HepG2 (cell line): Measurements from ENCODE around the gene LLGL2. TPM values are rescaled to one million over a fixed set of nuclear protein-coding genes. Genes with fewer than 3 reads are reported as not detected.

Source experiments
- AHR ChIP-seq: IDR thresholded peaks from 2 replicates; pipeline ENCODE4 v1.6.1; 2018; ENCODE audit warnings: missing genetic modification reagents, missing compliant biosample characterization
- CAMTA2 ChIP-seq: sonication (generic); formaldehyde crosslinking; IDR thresholded peaks from 2 replicates; pipeline ENCODE4 v1.4.0; 2020; ENCODE audit warnings: mild to moderate bottlenecking, missing genetic modification reagents, borderline replicate concordance
- CHD2 ChIP-seq: IDR thresholded peaks from 2 replicates; pipeline ENCODE4 v1.6.1; 2011; ENCODE audit warnings: low read depth, low read length, improper control_type of control experiment
- GABPB1 ChIP-seq: IDR thresholded peaks from 2 replicates; pipeline ENCODE4 v1.6.1; 2016; ENCODE audit warnings: mild to moderate bottlenecking, missing genetic modification reagents, moderate library complexity, missing compliant biosample characterization
- GLI4 ChIP-seq: sonication (generic); formaldehyde crosslinking; IDR thresholded peaks from 2 replicates; pipeline ENCODE4 v1.5.1; 2020; ENCODE audit warnings: missing genetic modification reagents, mild to moderate bottlenecking, moderate library complexity, borderline replicate concordance
- HHEX ChIP-seq: IDR thresholded peaks from 2 replicates; pipeline ENCODE4 v1.6.1; 2016; ENCODE audit warnings: control low read depth
- HNRNPLL ChIP-seq: fragments of 200-400 bp; formaldehyde crosslinking; IDR thresholded peaks from 2 replicates; pipeline ENCODE4 v1.6.1; 2017; ENCODE audit warnings: mild to moderate bottlenecking, low read depth, low read length; ENCODE audit not compliant: poor library complexity, severe bottlenecking
- JARID2 ChIP-seq: sonication (generic); formaldehyde crosslinking; IDR thresholded peaks from 2 replicates; pipeline ENCODE4 v1.8.1; 2023; ENCODE audit warnings: missing genetic modification reagents, inconsistent platforms; ENCODE audit not compliant: insufficient replicate concordance
- JUN ChIP-seq: sonication (generic); formaldehyde crosslinking; IDR thresholded peaks from 2 replicates; pipeline ENCODE4 v1.4.0; 2020; ENCODE audit warnings: mild to moderate bottlenecking, missing genetic modification reagents
- MAF1 ChIP-seq: sonication (generic); formaldehyde crosslinking; IDR thresholded peaks from 2 replicates; pipeline ENCODE4 v1.5.0; 2020; ENCODE audit warnings: missing genetic modification reagents, borderline replicate concordance
- MYNN ChIP-seq: sonication (generic); formaldehyde crosslinking; IDR thresholded peaks from 2 replicates; pipeline ENCODE4 v1.4.0; 2020; ENCODE audit warnings: mild to moderate bottlenecking, low read depth, missing genetic modification reagents
- PHF8 ChIP-seq: sonication (generic); formaldehyde crosslinking; IDR thresholded peaks from 2 replicates; pipeline ENCODE4 v1.5.0; 2020; ENCODE audit warnings: missing genetic modification reagents
- POGZ ChIP-seq: sonication (generic); formaldehyde crosslinking; IDR thresholded peaks from 2 replicates; pipeline ENCODE4 v1.4.0; 2020; ENCODE audit warnings: mild to moderate bottlenecking, missing genetic modification reagents
- RBAK ChIP-seq: sonication (generic); formaldehyde crosslinking; IDR thresholded peaks from 2 replicates; pipeline ENCODE4 v1.5.1; 2020; ENCODE audit warnings: mild to moderate bottlenecking, missing genetic modification reagents
- SETDB1 ChIP-seq: sonication (generic); formaldehyde crosslinking; IDR thresholded peaks from 2 replicates; pipeline ENCODE4 v1.5.1; 2020; ENCODE audit warnings: missing genetic modification reagents, mild to moderate bottlenecking, borderline replicate concordance
- SNAI1 ChIP-seq: sonication (generic); formaldehyde crosslinking; IDR thresholded peaks from 2 replicates; pipeline ENCODE4 v1.5.0; 2020; ENCODE audit warnings: mild to moderate bottlenecking, missing genetic modification reagents, borderline replicate concordance
- STAG1 ChIP-seq: sonication (generic); formaldehyde crosslinking; IDR thresholded peaks from 2 replicates; pipeline ENCODE4 v1.4.0; 2020; ENCODE audit warnings: missing genetic modification reagents
- THAP11 ChIP-seq: IDR thresholded peaks from 2 replicates; pipeline ENCODE4 v1.6.1; 2016; ENCODE audit warnings: missing biosample characterization, missing genetic modification reagents
- TOPORS ChIP-seq: sonication (generic); formaldehyde crosslinking; IDR thresholded peaks from 2 replicates; pipeline ENCODE4 v1.8.0; 2023; ENCODE audit warnings: mild to moderate bottlenecking, missing genetic modification reagents
- U2AF2 ChIP-seq: fragments of 200-400 bp; formaldehyde crosslinking; IDR thresholded peaks from 2 replicates; pipeline ENCODE4 v1.6.1; 2017; ENCODE audit warnings: low read depth, mild to moderate bottlenecking, low read length
- ZNF546 ChIP-seq: sonication (generic); formaldehyde crosslinking; conservative IDR thresholded peaks from 2 replicates; pipeline ENCODE4 v1.8.1; 2023; ENCODE audit warnings: mild to moderate bottlenecking, missing genetic modification reagents
- ZNF720 ChIP-seq: sonication (generic); formaldehyde crosslinking; IDR thresholded peaks from 2 replicates; pipeline ENCODE4 v1.4.0; 2020; ENCODE audit warnings: missing genetic modification reagents
- polyA plus RNA-seq, 8 experiments: library from polyadenylated mRNA; depleted of rRNA in 3 of 8; stranded (reverse) in 7 of 8; unstranded in 1 of 8; fragments of >200 nt; fragmentation: Illumina TruSeq in 4 of 8; extraction: Trizol in 4 of 8; gene quantifications; 2 replicates each; pipeline versions ENCODE4 v1.2.1 to v1.2.3, GENCODE V29; 2011 to 2016; ENCODE audit warnings: low read depth in 4 of 8, missing spikeins in 1 of 8, mixed read lengths in 1 of 8; ENCODE audit not compliant: insufficient read depth in 1 of 8
- total RNA-seq, 5 experiments: library from RNA; depleted of rRNA; stranded (reverse); fragments of >200 nt; fragmentation: Illumina TruSeq; extraction: Trizol; gene quantifications; 2 replicates each; pipeline ENCODE4 v1.2.3, GENCODE V29; 2016; ENCODE audit warnings: low read depth in 1 of 5
- TF ChIP-seq, protein P1 (sequence below): sonication (generic); formaldehyde crosslinking; IDR thresholded peaks from 2 replicates; pipeline ENCODE4 v1.5.0; 2020; ENCODE audit warnings: missing genetic modification reagents
- TF ChIP-seq, protein P2 (sequence below): IDR thresholded peaks from 2 replicates; pipeline ENCODE4 v1.6.1; 2012; ENCODE audit warnings: low read length, improper control_type of control experiment
- TF ChIP-seq, protein P3 (sequence below): sonication (generic); formaldehyde crosslinking; IDR thresholded peaks from 2 replicates; pipeline ENCODE4 v1.4.0; 2020; ENCODE audit warnings: mild to moderate bottlenecking, missing genetic modification reagents
- TF ChIP-seq, protein P4 (sequence below): sonication (generic); formaldehyde crosslinking; IDR thresholded peaks from 2 replicates; pipeline ENCODE4 v1.4.0; 2020; ENCODE audit warnings: mild to moderate bottlenecking, low read depth, missing genetic modification reagents

The LLGL2 gene
- total and polyA plus RNA-seq, 2 of the 13 experiments (the other 11 are each of a cell fraction or from before 2014, with no cell fraction given), result 83.0 to 86.7 TPM

DNA sequence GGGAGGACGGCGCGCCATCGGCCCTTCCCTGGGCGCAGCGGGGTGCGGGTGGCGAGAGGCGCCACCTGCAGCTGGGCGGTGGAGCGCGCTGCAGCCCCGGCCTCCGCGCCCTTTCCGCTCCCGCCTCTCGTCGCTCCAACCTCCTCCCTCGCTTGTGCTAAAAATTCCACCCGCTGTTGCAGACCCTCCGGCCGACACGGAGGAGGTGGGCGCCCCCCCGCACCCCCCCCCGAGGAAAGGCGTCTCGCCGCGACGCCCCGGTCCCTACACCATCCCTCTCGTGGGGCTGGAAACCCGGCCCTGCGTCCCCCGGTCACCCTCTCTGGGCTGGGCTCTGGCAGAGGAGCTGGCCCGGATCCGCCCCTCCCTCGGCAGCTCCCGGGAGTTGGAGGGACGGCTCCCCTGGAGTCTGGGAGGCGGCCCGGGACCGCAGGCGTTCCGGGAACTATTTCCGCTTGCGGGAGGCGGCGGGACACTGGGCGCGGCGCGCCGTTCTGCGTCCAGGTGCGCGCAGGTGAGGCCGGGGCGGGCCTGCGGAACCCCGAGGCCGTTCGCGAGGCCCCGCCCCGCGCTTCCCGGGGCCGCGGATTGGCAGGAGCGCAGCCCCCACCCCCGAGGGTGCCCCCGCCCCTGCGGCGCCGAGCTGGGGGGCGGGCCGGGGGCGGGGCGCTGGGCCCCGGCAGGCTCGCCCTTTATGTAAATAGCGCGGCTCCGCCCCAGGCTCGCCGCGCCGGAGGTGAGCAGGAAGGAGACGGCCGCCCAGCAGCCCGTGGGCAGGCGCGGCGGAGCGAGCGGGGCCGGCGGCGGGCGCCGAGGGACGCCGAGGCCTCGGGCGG, at the start of gene LLGL2 (continued):
- TF ChIP-seq AHR (CRISPR knock-in tag) (0 out of 2 replicates have a peak, but pooled peaks have one; percentile 89), CHD2 (0 out of 2 replicates have a peak, but pooled peaks have one; percentile 9), RBAK (CRISPR knock-in tag) (no peak), THAP11 (CRISPR knock-in tag) (peak; percentile 11; the same call in 1 of the 2 replicates), MYNN (CRISPR knock-in tag) (no peak), HHEX (CRISPR knock-in tag) (no peak), SNAI1 (no peak), GLI4 (CRISPR knock-in tag) (no peak; the same call in 1 of the 2 replicates), JUN (no peak), ZNF546 (CRISPR knock-in tag) (no peak), SETDB1 (CRISPR knock-in tag) (0 out of 2 replicates have a peak, but pooled peaks have one; percentile 23), ZNF720 (CRISPR knock-in tag) (no peak), GABPB1 (CRISPR knock-in tag) (peak; percentile 82), CAMTA2 (CRISPR knock-in tag) (no peak), MAF1 (CRISPR knock-in tag) (peak; percentile 80; the same call in 1 of the 2 replicates), U2AF2 (no peak), TOPORS (CRISPR knock-in tag) (no peak), PHF8 (CRISPR knock-in tag) (peak; percentile 74; the same call in 1 of the 2 replicates), POGZ (CRISPR knock-in tag) (peak; percentile 55), JARID2 (CRISPR knock-in tag) (no peak), STAG1 (peak; percentile 74), HNRNPLL (peak; percentile 82)
- TF ChIP-seq, protein P1, sequence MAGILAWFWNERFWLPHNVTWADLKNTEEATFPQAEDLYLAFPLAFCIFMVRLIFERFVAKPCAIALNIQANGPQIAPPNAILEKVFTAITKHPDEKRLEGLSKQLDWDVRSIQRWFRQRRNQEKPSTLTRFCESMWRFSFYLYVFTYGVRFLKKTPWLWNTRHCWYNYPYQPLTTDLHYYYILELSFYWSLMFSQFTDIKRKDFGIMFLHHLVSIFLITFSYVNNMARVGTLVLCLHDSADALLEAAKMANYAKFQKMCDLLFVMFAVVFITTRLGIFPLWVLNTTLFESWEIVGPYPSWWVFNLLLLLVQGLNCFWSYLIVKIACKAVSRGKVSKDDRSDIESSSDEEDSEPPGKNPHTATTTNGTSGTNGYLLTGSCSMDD (CRISPR knock-in tag), result 0 out of 2 replicates have a peak, but pooled peaks have one; percentile 45
- TF ChIP-seq, protein P2, sequence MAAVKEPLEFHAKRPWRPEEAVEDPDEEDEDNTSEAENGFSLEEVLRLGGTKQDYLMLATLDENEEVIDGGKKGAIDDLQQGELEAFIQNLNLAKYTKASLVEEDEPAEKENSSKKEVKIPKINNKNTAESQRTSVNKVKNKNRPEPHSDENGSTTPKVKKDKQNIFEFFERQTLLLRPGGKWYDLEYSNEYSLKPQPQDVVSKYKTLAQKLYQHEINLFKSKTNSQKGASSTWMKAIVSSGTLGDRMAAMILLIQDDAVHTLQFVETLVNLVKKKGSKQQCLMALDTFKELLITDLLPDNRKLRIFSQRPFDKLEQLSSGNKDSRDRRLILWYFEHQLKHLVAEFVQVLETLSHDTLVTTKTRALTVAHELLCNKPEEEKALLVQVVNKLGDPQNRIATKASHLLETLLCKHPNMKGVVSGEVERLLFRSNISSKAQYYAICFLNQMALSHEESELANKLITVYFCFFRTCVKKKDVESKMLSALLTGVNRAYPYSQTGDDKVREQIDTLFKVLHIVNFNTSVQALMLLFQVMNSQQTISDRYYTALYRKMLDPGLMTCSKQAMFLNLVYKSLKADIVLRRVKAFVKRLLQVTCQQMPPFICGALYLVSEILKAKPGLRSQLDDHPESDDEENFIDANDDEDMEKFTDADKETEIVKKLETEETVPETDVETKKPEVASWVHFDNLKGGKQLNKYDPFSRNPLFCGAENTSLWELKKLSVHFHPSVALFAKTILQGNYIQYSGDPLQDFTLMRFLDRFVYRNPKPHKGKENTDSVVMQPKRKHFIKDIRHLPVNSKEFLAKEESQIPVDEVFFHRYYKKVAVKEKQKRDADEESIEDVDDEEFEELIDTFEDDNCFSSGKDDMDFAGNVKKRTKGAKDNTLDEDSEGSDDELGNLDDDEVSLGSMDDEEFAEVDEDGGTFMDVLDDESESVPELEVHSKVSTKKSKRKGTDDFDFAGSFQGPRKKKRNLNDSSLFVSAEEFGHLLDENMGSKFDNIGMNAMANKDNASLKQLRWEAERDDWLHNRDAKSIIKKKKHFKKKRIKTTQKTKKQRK, result no peak
- TF ChIP-seq, protein P3, sequence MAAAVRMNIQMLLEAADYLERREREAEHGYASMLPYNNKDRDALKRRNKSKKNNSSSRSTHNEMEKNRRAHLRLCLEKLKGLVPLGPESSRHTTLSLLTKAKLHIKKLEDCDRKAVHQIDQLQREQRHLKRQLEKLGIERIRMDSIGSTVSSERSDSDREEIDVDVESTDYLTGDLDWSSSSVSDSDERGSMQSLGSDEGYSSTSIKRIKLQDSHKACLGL (CRISPR knock-in tag), result peak; percentile 65; the same call in 1 of the 2 replicates
- TF ChIP-seq, protein P4, sequence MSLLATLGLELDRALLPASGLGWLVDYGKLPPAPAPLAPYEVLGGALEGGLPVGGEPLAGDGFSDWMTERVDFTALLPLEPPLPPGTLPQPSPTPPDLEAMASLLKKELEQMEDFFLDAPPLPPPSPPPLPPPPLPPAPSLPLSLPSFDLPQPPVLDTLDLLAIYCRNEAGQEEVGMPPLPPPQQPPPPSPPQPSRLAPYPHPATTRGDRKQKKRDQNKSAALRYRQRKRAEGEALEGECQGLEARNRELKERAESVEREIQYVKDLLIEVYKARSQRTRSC, result no peak
